C1 segment of cervical spinal cord (tissue), 14 donors: ENCODE results near the gene GRIA4.

Experiments used
- DNase-seq, 14 donors: peaks; one replicate each; lab custom pipeline; 2025; lab: John Stamatoyannopoulos, UW

The GRIA4 gene

DNA sequence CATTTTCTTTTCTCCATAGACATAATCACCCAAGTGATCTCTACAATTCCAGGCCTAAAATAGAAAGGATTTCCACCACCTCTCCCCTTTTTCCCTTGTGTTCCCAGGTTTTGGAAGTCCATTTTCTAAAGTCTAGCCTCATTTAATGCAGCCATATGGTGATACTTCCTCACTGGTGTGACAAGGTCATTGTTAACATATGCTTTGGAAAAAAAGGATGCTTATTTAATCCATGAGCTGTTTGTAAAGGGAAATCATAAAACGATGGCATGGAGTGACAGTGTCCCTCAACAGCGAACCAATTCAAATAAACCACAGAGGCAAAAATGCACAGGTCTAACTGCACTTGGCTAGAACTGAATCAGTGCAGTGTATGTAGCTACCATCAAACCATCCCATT lies 26.6 kb downstream of the GRIA4 start:
- DNase-seq: peak in 1 of 14 donors; percentile 76

- no peak for DNase-seq
Observed at GRCh38 chr11:105639527-105639926, 29.7 kb downstream of the GRIA4 start.

DNA sequence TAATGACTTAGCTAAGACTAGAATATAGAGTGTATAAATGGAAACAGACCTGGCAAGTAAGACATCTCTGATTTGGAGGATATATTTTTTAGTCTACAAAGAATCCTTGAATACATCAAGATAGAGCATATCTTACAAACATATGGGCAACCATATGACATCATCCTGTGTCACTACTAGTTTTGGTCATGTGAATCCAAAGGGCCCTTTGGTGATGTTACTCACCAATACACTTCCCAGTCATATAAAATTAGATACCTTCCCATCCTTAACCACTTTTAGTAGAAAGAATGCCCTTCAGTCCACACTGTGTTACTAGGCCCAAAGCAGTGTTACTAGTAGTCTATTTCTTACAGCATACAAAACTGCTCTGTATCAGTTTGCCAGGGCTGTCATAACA lies 31.6 kb downstream of the GRIA4 start:
- DNase-seq: no peak

DNA sequence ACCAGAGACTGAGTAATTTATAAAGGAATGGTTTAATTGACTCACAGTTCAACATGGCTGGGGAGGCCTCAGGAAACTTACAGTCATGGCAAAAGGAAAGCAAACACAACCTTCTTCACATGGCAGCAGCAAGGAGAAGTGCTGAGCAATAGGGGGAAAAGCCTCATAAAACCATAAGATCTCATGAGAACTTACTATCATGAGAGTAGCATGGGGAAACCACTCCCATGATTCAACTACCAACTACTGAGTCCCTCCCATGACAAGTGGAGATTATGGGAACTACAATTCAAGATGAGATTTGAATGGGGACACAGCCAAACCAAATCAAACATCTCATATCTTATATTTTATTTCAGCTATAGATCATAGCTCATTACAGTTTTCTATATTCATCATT lies 33.0 kb downstream of the GRIA4 start:
- no peak for DNase-seq

DNA sequence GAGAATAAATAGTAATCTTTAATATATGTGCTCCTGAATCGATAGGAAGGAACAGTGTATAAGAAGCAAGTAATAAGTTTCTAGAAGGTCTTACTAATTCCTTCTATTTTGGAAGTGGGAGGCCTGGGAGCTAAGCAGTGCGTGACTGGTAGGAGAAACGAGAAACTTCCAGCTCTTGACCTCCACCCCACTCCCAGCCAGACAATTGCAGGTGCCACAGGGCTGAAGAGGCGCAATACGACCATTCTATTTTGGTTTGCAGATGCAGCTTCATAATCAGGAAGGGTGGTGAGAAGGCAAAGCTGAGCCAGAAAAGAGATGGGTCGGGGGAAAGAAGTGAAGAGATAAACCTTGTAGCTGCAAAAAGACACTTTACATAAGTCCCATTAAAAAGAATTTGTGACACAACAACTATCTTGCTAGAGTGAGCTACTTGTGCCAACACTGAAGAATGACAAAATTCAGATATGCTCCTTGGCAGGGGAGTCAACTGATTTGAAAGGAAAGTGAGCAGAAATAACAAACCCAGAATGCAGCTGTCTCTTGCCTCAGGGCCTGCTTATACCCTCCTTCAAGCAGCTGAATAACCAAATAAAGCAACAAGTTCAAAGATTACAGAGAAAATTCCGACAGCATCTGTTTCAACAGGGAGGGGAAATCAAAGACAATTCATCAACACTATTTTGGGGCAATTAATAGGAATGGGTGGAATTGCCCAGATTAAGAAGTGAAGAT lies 35.1 kb downstream of the GRIA4 start:
- no peak for DNase-seq

DNA sequence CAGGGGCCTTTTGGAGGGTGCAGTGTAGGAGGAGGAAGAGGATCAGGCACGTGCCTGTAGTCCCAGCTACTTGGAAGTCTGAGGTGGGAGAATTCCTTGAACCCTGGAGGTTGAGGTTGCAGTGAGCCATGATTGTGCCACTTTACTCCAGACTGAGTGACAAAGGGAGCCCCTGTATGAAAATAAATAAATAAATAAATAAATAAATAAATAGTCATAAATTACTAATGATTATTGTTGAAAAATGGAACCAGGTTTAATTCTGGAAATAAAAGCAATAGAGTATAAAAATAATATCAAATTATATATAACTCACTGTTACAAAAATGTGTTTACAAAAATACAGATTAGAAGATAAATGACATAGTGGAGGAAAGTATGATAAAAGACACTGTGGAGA lies 37.9 kb downstream of the GRIA4 start:
- DNase-seq: no peak

- peak in 1 of 14 donors; percentile 23 for DNase-seq
Observed at GRCh38 chr11:105648762-105649161, 38.9 kb downstream of the GRIA4 start.

- DNase-seq: peak in 1 of 14 donors; percentile 16
Observed at GRCh38 chr11:105665281-105665680, 55.4 kb downstream of the GRIA4 start.

- no peak for DNase-seq
Observed at GRCh38 chr11:105667441-105667840, 57.6 kb downstream of the GRIA4 start.

DNA sequence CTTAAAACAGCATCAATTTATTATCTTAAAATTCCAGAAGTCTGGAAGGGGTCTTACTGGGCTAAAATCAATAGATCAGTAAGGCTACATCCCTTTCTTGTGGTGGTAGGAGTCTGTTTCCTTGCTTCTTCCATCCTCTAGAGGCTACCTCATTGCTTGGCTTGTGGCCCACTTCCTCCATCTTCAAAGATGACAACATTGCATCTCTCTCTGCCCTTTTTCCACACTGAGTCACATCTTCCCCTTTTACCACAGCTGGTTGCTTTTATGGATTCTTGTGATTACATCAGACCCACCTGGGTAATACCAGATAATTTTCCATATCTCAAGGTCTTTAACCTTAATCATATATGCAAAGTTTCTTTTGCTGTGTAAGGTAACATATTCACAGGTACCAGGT lies 60.9 kb downstream of the GRIA4 start:
- no peak for DNase-seq

- no peak for DNase-seq
Observed at GRCh38 chr11:105673089-105673488, 63.2 kb downstream of the GRIA4 start.

DNA sequence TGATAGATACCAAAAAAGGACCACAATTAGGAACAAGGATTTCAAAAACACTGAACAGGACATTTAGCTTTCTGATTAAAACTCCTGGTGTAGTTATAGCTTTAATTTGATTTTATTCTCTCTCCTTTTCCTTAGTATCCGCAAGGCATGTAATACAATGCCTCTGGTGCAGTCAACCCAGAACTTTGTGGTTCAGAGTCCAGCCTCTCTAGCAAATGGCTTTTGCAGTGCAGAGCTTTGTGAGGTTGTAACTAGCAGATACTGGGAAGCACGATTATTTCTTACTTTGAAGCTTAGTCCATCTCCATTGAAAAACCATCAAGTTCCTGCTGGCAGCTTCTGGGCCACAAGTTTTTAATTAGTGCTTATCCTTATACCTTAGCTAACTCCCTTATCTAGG lies 79.8 kb downstream of the GRIA4 start:
- no peak for DNase-seq

DNA sequence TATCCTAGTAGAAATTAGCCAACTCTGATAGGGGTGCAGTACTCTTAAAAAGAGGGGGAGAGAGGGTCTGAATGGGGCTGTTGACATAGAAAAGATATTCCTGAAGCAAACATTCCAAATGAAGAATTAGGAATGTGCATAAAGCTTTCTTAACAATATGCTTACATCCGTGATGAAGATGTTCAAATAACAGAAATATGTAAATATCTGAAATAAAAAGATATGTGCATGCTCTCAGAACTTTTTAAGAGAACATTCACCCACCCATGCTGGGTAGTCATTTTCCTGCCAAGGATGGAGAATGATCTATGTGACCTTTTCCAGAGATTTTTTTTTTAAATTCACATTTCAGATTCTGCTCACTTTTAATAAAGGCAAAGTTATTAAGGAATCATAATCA lies 80.6 kb downstream of the GRIA4 start:
- no peak for DNase-seq

GRCh38 chr11:105693075-105693759 lies 83.3 kb downstream of the GRIA4 start:
- no peak for DNase-seq

DNA sequence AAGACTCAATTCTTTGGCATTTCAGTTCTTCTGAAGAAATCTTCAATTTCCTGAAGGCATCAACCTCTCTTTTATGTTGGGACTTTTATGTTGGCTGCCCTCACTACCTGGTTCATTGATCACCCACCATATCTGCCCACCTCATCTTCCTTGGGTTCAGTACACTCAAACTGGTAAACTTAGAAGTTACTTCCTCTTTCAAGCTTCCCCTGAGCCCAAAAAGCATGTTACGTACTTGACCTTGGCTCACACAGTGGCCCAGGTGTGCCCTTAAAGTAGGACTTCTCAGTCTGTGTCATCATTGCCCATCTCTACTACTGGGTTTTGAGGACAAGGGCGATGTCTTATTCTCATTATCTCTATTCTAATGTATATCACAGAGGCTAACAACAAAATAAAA lies 86.1 kb downstream of the GRIA4 start:
- DNase-seq: no peak

DNA sequence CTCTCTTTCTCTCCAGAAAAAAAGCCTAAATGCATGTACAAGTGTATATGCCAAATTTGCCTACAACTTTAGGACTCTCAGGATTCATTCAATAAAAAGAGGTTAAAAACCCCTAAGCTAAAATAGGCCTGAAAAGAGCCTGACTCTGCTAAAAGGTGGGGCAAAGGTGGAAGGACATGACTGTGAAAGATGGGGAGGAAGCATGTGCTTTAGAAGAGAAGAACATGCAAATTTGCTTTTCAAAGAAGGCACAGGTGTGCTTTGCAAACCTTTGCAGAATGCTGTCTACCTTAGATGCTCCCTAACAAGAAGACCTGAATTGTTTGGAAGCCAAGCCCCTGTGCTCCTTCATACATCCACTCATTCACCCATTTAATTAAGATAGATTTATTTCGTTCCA lies 87.4 kb downstream of the GRIA4 start:
- no peak for DNase-seq

DNA sequence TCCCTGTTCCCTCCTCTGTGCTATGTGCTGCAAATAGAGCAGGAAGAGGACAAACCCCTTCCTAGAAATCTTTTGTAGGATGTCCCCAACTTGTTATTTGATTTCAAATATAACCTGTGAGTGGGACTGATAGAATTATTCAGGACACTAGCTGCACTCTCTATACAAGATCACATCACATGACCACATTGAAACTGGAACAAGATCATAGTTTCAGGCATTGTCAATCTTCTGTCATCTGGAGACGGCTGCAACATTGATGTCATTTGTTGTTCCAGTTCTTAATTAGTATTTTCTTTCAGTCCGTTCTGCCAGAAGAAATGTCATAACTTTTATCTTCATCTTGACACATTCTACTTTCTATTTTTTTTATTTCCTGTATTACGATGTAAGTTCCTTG lies 89.3 kb downstream of the GRIA4 start:
- DNase-seq: peak in 1 of 14 donors; percentile 26

- DNase-seq: no peak
Observed at GRCh38 chr11:105700271-105700670, 90.4 kb downstream of the GRIA4 start.

DNA sequence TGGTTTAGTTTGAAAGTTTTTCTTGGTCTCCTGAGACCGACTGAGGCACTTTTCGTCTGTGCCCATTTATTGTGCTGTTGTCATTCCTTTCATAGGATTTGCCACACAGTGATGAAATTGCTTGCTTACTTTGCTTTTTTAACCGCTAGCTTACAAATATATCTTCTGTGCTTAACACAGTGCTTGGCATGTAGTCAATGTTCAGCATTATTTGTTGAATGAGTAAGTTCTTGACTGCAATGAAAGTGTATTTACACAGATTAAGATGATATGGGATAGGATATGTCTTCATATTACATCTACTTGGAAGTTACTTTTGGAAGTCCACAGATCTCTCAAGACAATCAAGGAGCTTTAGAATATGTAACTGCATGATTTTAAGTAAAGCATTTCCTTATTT lies 91.2 kb downstream of the GRIA4 start:
- no peak for DNase-seq

DNA sequence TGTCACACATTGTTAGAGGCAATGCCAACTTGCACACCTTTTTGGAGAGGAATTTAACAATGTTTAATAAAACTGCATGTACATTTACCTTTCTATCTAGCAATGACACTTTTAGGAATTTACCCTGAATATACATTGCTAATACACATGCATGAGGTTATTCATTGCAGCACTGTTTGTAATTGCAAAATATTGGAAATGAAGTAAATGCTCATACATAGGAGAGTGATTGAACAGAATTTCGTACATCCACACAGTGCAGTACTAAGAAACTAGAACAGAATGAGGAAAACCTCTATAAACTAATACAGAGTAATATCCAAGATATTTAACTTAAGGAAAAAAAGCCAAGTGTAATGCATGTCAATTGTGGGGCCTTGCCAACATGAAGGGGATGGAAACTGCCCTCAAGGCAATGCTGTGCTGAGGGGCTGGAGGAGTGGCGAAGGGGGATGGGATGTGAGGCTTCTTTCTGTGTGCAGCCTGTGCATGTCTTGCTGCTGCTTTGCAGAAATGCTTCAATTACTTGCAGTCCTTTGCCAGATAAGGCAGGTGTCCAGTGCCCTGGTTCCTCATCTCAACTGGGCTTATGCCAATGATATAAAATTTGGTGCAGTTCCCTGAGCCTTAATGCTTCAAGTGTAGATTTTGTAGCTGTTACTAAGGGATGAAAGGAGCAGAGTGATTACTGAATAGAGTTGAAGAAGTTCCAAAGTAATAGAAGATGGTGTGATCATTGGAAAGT lies 96.1 kb downstream of the GRIA4 start:
- peak in 1 of 14 donors; percentile 89 for DNase-seq

DNA sequence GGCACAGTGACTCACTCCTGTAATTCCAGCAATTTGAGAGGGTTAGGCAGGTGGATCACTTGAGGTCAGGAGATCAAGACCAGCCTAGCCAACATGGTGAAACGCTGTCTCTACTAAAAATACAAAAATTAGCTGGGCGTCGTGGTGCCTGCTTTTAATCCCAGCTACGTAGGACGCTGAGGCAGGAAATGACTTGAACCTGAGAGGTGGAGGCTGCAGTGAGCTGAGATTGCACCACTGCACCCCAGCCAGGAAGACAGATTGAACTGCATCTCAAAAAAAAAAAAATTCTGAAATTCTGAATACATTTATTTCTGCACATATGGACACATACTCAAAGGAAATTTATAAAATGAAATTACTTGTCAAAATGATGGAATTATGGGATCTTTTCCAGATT lies 103.2 kb downstream of the GRIA4 start:
- no peak for DNase-seq

GRCh38 chr11:105713696-105714095 lies 103.8 kb downstream of the GRIA4 start:
- no peak for DNase-seq

DNA sequence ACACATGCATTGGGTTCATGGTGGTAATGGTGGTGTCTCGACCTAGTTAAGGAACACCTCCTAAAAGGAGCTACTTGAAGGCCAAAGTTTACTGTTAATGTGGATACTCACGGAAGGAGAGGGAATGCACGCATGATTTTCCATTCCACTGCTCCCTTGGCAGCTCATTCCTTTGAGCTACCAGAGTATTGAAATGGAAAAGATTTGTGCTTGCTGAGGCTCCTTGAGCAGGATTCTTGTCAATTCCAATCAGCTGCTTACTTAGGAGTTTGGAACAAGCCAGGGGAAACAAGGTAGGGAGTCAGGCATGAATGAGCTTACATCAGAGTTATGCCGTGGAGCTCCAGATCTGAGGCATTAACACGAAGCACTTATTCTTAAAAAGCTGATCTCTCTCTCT lies 108.8 kb downstream of the GRIA4 start:
- no peak for DNase-seq
